GM15510 (cell line): ENCODE measurements around the gene MTMR12.

Source experiments
- POLR2A ChIP-seq: IDR thresholded peaks from 3 replicates; pipeline ENCODE4 v1.6.1; 2011; ENCODE audit warnings: borderline replicate concordance; ENCODE audit not compliant: insufficient read length; ENCODE audit errors: extremely low read depth

Gene MTMR12

GRCh38 chr5:32285510-32286138, 27.1 kb downstream of the MTMR12 start:
- no peak for TF ChIP-seq POLR2A

- TF ChIP-seq POLR2A = no peak
Observed at GRCh38 chr5:32283539-32284377, 29.0 kb downstream of the MTMR12 start.

GRCh38 chr5:32283061-32283460, 29.7 kb downstream of the MTMR12 start:
- TF ChIP-seq POLR2A = no peak

- no peak for TF ChIP-seq POLR2A
Observed at GRCh38 chr5:32282633-32283032, 30.1 kb downstream of the MTMR12 start.

- no peak for TF ChIP-seq POLR2A
Observed at GRCh38 chr5:32280656-32281081, 32.1 kb downstream of the MTMR12 start.

GRCh38 chr5:32279786-32280185, 33.0 kb downstream of the MTMR12 start:
- TF ChIP-seq POLR2A = no peak

- no peak for TF ChIP-seq POLR2A
Observed at GRCh38 chr5:32279223-32279622, 33.5 kb downstream of the MTMR12 start.

GRCh38 chr5:32278406-32278805, 34.3 kb downstream of the MTMR12 start:
- TF ChIP-seq POLR2A = no peak

- no peak for TF ChIP-seq POLR2A
Observed at GRCh38 chr5:32277798-32278197, 34.9 kb downstream of the MTMR12 start.

- TF ChIP-seq POLR2A = no peak
Observed at GRCh38 chr5:32276173-32276853, 36.4 kb downstream of the MTMR12 start.

GRCh38 chr5:32275396-32275741, 37.4 kb downstream of the MTMR12 start:
- TF ChIP-seq POLR2A = no peak

- no peak for TF ChIP-seq POLR2A
Observed at GRCh38 chr5:32274548-32275395, 38.0 kb downstream of the MTMR12 start.

- TF ChIP-seq POLR2A = no peak
Observed at GRCh38 chr5:32273821-32274220, 38.9 kb downstream of the MTMR12 start.

- no peak for TF ChIP-seq POLR2A
Observed at GRCh38 chr5:32272746-32273145, 40.0 kb downstream of the MTMR12 start.

GRCh38 chr5:32270946-32271345, 41.8 kb downstream of the MTMR12 start:
- TF ChIP-seq POLR2A = no peak
